ENCODE data around the gene COL23A1.

COL23A1 gene

DNA sequence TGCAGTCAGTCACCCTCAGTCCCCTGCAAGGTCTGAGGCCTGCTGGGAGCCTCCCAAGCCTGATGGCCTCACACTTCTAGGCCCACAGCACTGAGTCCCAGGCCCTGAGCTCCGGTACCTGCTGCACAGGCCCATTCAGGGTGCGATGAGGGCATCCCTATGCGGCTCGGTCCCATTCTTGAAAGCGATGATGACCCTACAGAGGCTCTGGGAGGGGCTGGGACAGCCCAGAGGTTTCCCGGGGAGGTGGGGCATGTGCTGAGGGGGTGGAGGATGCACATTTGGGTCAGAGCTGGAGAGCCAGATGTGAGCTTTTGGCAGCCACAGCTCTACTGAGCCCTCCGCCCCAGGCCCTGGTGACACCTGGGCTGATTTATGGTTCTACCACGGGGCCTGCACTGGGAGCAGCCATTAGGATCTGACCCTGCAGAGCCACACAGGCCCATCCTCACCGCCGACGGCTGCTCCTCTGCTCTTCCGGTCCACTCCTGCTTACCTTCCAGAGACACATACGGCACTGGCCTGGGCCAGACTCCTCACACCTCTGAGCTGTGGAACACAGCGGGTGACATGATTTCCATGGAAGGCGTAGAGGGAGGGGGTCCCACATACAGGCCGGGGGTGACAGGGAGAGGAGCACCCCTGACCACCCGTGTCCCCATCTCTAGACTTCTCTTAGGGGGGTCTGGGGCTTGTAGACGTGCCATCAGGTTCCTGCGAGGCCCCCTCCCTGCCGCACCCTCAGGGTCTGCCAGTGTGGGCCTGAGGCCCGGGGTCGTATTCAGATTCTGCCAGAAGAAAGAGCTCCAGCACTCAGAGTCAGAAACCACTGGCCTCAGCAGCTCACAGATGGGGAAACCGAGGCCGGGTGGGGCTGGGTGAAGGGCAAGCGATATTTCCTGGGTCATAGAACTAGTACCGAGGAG is 53.4 kb downstream of the COL23A1 start:
- no peaks in the 10 kb centered on the region for H3K27me3 Mint-ChIP-seq
- no peaks in the 10 kb centered on the region for H3K4me1 Mint-ChIP-seq (ENCODE audit: low read depth)
- no peaks in the 10 kb centered on the region for H3K36me3 Mint-ChIP-seq (ENCODE audit: low read depth)
- H3K9me3 Mint-ChIP-seq = no peaks in the 10 kb centered on the region
- H3K4me3 Mint-ChIP-seq = no peak overlapping the region
- H3K27ac Mint-ChIP-seq = no peak overlapping the region

- Mint-ChIP-seq H3K9me3 (no peaks in the 10 kb centered on the region), H3K4me3 (no peak overlapping the region), H3K27me3 (no peaks in the 10 kb centered on the region), H3K27ac (no peak overlapping the region), H3K36me3 (ENCODE audit: low read depth) (no peaks in the 10 kb centered on the region), H3K4me1 (ENCODE audit: low read depth) (no peaks in the 10 kb centered on the region)
Measured at GRCh38 chr5:178535299-178536175, 54.7 kb downstream of the COL23A1 start.

GRCh38 chr5:178533136-178533535 is 57.1 kb downstream of the COL23A1 start:
- H3K36me3 Mint-ChIP-seq (ENCODE audit: low read depth) = no peaks in the 10 kb centered on the region
- no peaks in the 10 kb centered on the region for H3K4me1 Mint-ChIP-seq (ENCODE audit: low read depth)
- no peak overlapping the region for H3K4me3 Mint-ChIP-seq
- no peaks in the 10 kb centered on the region for H3K27me3 Mint-ChIP-seq
- H3K9me3 Mint-ChIP-seq = no peaks in the 10 kb centered on the region
- H3K27ac Mint-ChIP-seq = no peak overlapping the region

DNA sequence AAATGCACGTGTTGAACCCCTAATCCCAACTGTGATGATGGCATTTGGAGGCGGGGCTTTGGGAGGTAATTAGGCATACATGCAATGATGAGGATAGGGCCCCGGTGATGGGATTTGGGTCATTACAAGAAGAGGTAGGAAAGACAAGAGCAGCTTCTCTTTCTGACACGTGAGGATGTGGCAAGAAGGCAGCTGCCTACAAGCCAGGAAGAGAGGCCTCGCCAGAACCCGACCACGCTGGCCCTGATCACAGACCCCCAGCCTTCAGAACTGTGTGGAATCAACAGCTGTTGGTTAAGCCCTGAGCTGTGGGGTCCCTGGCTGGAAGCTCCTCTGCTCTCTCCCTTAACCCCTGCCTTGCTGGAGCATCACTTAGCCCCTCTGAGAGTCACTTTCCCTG is 57.5 kb downstream of the COL23A1 start:
- Mint-ChIP-seq H3K4me3 (no peak overlapping the region), H3K27me3 (no peaks in the 10 kb centered on the region), H3K27ac (no peak overlapping the region), H3K36me3 (ENCODE audit: low read depth) (no peaks in the 10 kb centered on the region), H3K9me3 (no peaks in the 10 kb centered on the region), H3K4me1 (ENCODE audit: low read depth) (no peaks in the 10 kb centered on the region)

GRCh38 chr5:178532236-178532635 is 58.0 kb downstream of the COL23A1 start:
- Mint-ChIP-seq H3K36me3 (ENCODE audit: low read depth) (no peaks in the 10 kb centered on the region), H3K4me3 (no peak overlapping the region), H3K9me3 (no peaks in the 10 kb centered on the region), H3K27me3 (no peaks in the 10 kb centered on the region), H3K27ac (no peak overlapping the region), H3K4me1 (ENCODE audit: low read depth) (no peaks in the 10 kb centered on the region)

GRCh38 chr5:178531786-178532185 is 58.4 kb downstream of the COL23A1 start:
- no peak overlapping the region for H3K27ac Mint-ChIP-seq
- H3K4me3 Mint-ChIP-seq = no peak overlapping the region
- H3K9me3 Mint-ChIP-seq = no peaks in the 10 kb centered on the region
- H3K4me1 Mint-ChIP-seq (ENCODE audit: low read depth) = no peaks in the 10 kb centered on the region
- no peaks in the 10 kb centered on the region for H3K27me3 Mint-ChIP-seq
- H3K36me3 Mint-ChIP-seq (ENCODE audit: low read depth) = no peaks in the 10 kb centered on the region

GRCh38 chr5:178530526-178530925 is 59.7 kb downstream of the COL23A1 start:
- no peak overlapping the region for H3K4me3 Mint-ChIP-seq
- no peaks in the 10 kb centered on the region for H3K36me3 Mint-ChIP-seq (ENCODE audit: low read depth)
- no peaks in the 10 kb centered on the region for H3K4me1 Mint-ChIP-seq (ENCODE audit: low read depth)
- H3K9me3 Mint-ChIP-seq = no peaks in the 10 kb centered on the region
- H3K27me3 Mint-ChIP-seq = no peaks in the 10 kb centered on the region
- no peak overlapping the region for H3K27ac Mint-ChIP-seq

- H3K27me3 Mint-ChIP-seq = no peaks in the 10 kb centered on the region
- H3K4me1 Mint-ChIP-seq (ENCODE audit: low read depth) = no peaks in the 10 kb centered on the region
- H3K4me3 Mint-ChIP-seq = no peak overlapping the region
- H3K9me3 Mint-ChIP-seq = no peaks in the 10 kb centered on the region
- H3K36me3 Mint-ChIP-seq (ENCODE audit: low read depth) = no peaks in the 10 kb centered on the region
- no peak overlapping the region for H3K27ac Mint-ChIP-seq
Measured at GRCh38 chr5:178529080-178529479, 61.1 kb downstream of the COL23A1 start.

DNA sequence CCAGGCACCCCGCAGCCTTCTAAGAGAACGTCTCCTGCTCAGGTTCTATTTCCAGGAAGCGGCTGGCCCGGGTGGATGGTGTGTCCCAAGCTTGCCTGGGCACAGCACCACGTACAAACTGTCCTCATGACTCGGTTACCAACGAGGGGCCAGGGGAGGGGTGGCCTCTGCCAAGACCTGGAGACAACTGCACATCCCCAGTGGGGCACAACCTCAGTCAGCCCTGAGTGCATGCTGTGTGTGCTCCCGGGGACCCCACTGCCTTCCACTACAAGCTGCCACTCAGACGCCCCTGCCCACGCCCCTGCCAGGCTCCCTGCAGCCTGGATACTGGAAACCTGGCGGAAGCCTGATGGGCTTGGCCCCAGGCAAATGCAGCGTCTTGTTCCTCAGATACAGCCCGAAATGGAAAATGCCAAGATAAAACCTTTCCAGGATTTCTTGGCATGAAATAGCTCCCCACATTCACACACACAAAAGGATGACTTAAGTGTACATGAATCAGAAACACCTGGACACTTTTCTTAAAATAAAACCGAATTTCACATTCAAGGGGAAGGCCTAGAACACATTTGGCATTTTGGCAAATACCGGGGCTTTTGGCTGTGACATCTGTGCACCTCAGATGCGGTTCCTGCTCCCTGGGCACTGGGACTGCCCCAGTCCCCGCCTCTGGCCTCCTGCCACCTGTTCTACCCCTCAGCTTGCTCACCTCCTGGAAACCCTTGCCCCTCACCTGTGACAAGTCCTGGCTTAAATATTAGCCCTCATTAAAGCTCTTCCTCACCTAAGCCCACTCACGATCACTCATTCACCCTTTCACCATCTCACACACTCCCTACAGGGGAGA is 62.5 kb downstream of the COL23A1 start:
- Mint-ChIP-seq H3K4me3 (no peak overlapping the region), H3K9me3 (no peaks in the 10 kb centered on the region), H3K36me3 (ENCODE audit: low read depth) (no peaks in the 10 kb centered on the region), H3K27me3 (no peaks in the 10 kb centered on the region), H3K27ac (no peak overlapping the region), H3K4me1 (ENCODE audit: low read depth) (no peaks in the 10 kb centered on the region)

GRCh38 chr5:178526773-178527457 is 63.3 kb downstream of the COL23A1 start:
- no peaks in the 10 kb centered on the region for H3K27me3 Mint-ChIP-seq
- H3K9me3 Mint-ChIP-seq = no peaks in the 10 kb centered on the region
- no peak overlapping the region for H3K27ac Mint-ChIP-seq
- no peaks in the 10 kb centered on the region for H3K4me1 Mint-ChIP-seq (ENCODE audit: low read depth)
- no peak overlapping the region for H3K4me3 Mint-ChIP-seq
- no peaks in the 10 kb centered on the region for H3K36me3 Mint-ChIP-seq (ENCODE audit: low read depth)

- Mint-ChIP-seq H3K27me3 (no peaks in the 10 kb centered on the region), H3K27ac (no peak overlapping the region), H3K9me3 (no peaks in the 10 kb centered on the region), H3K36me3 (ENCODE audit: low read depth) (no peaks in the 10 kb centered on the region), H3K4me3 (no peak overlapping the region), H3K4me1 (ENCODE audit: low read depth) (no peaks in the 10 kb centered on the region)
Measured at GRCh38 chr5:178525906-178526732, 64.1 kb downstream of the COL23A1 start.

- no peaks in the 10 kb centered on the region for H3K4me1 Mint-ChIP-seq (ENCODE audit: low read depth)
- H3K27me3 Mint-ChIP-seq = peaks cover 6% of the 10 kb centered on the region
- H3K4me3 Mint-ChIP-seq = no peak overlapping the region
- H3K36me3 Mint-ChIP-seq (ENCODE audit: low read depth) = no peaks in the 10 kb centered on the region
- no peaks in the 10 kb centered on the region for H3K9me3 Mint-ChIP-seq
- no peak overlapping the region for H3K27ac Mint-ChIP-seq
Measured at GRCh38 chr5:178524093-178524882, 65.9 kb downstream of the COL23A1 start.

DNA sequence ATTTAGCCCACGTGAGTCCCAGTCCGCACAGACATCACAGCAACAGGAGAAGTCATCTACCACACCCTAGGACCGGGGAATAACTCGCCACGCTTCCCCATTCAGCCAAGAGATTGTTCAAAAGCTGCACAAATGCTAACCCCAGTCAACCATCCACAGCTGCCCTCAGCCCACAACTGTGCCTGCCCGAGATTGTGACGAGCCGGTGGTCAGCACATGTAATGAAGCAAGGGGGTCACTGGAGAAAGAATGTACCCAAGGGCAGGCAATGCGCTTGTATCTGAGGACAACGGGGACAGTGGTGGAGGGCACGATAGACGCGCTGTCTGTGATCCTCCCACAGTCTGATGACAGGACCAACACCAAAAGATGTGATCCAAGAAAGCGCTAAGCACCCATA is 67.8 kb downstream of the COL23A1 start:
- no peak overlapping the region for H3K4me3 Mint-ChIP-seq
- H3K9me3 Mint-ChIP-seq = no peaks in the 10 kb centered on the region
- no peak overlapping the region for H3K27ac Mint-ChIP-seq
- H3K36me3 Mint-ChIP-seq (ENCODE audit: low read depth) = no peaks in the 10 kb centered on the region
- H3K27me3 Mint-ChIP-seq = peaks cover 6% of the 10 kb centered on the region
- H3K4me1 Mint-ChIP-seq (ENCODE audit: low read depth) = no peaks in the 10 kb centered on the region
